UCSD-AML1 (cell line): Measurements from ENCODE around the gene SEL1L2.

Experiments
- DNase-seq: peaks from one replicate; lab custom pipeline; 2025; ENCODE audit not compliant: unreplicated experiment; lab: John Stamatoyannopoulos, UW

Gene SEL1L2

GRCh38 chr20:13873831-13874230 is 116.6 kb downstream of the SEL1L2 start:
- no peak for DNase-seq

- no peak for DNase-seq
Observed at GRCh38 chr20:13870170-13870748, 120.2 kb downstream of the SEL1L2 start.

GRCh38 chr20:13868331-13868730 is 122.1 kb downstream of the SEL1L2 start:
- no peak for DNase-seq

- no peak for DNase-seq
Observed at GRCh38 chr20:13865791-13866351, 124.5 kb downstream of the SEL1L2 start.

GRCh38 chr20:13865156-13865555 is 125.3 kb downstream of the SEL1L2 start:
- no peak for DNase-seq

- no peak for DNase-seq
Observed at GRCh38 chr20:13863244-13863643, 127.2 kb downstream of the SEL1L2 start.

- no peak for DNase-seq
Observed at GRCh38 chr20:13862245-13862644, 128.2 kb downstream of the SEL1L2 start.

- DNase-seq = no peak
Observed at GRCh38 chr20:13858871-13859270, 131.5 kb downstream of the SEL1L2 start.

GRCh38 chr20:13858439-13858838 is 132.0 kb downstream of the SEL1L2 start:
- no peak for DNase-seq

- no peak for DNase-seq
Observed at GRCh38 chr20:13857961-13858360, 132.5 kb downstream of the SEL1L2 start.

GRCh38 chr20:13857304-13857703 is 133.1 kb downstream of the SEL1L2 start:
- no peak for DNase-seq

- DNase-seq = no peak
Observed at GRCh38 chr20:13856354-13856753, 134.1 kb downstream of the SEL1L2 start.

GRCh38 chr20:13855613-13856012 is 134.8 kb downstream of the SEL1L2 start:
- DNase-seq = no peak

GRCh38 chr20:13852306-13852705 is 138.1 kb downstream of the SEL1L2 start:
- DNase-seq = no peak

- no peak for DNase-seq
Observed at GRCh38 chr20:13851279-13851678, 139.1 kb downstream of the SEL1L2 start.

GRCh38 chr20:13844296-13844695 is 146.1 kb downstream of the SEL1L2 start:
- no peak for DNase-seq

GRCh38 chr20:13841206-13841605 is 149.2 kb downstream of the SEL1L2 start:
- DNase-seq = no peak

- no peak for DNase-seq
Observed at GRCh38 chr20:13840093-13840465, 150.3 kb downstream of the SEL1L2 start.

GRCh38 chr20:13839421-13840092 is 150.9 kb downstream of the SEL1L2 start:
- no peak for DNase-seq

GRCh38 chr20:13838664-13839063 is 151.8 kb downstream of the SEL1L2 start:
- DNase-seq = no peak

GRCh38 chr20:13831476-13831875 is 158.9 kb downstream of the SEL1L2 start:
- no peak for DNase-seq

- DNase-seq = no peak
Observed at GRCh38 chr20:13825465-13825864, 164.9 kb downstream of the SEL1L2 start.

- no peak for DNase-seq
Observed at GRCh38 chr20:13824459-13824858, 166.0 kb downstream of the SEL1L2 start.
